Activated naive CD4-positive, alpha-beta T cell (primary cell): Measurements from ENCODE around the gene EPAS1.

Experiments used
- DNase-seq, 4 experiments: peaks; one replicate each; lab custom pipeline; 2025; lab: John Stamatoyannopoulos, UW

EPAS1 gene

DNA sequence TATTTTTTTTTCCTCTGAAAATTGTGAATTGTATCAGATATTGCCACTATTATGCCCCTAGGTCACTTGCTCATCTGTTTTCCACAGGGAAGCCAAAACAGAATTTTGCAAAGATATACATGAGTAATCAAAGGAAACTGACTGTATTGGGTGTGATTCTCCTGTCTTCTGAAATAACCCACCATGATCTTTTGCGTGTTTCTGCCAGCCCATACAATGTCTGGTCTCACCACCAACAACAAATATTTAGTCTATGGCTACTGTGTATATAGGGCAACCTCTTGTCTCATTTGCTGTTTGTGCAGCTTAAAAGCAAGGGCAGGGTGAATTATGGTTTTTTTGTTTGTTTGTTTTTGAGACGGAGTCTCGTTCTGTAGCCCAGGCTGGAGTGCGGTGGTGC, 26.5 kb downstream of the EPAS1 start:
- no peak for DNase-seq

DNA sequence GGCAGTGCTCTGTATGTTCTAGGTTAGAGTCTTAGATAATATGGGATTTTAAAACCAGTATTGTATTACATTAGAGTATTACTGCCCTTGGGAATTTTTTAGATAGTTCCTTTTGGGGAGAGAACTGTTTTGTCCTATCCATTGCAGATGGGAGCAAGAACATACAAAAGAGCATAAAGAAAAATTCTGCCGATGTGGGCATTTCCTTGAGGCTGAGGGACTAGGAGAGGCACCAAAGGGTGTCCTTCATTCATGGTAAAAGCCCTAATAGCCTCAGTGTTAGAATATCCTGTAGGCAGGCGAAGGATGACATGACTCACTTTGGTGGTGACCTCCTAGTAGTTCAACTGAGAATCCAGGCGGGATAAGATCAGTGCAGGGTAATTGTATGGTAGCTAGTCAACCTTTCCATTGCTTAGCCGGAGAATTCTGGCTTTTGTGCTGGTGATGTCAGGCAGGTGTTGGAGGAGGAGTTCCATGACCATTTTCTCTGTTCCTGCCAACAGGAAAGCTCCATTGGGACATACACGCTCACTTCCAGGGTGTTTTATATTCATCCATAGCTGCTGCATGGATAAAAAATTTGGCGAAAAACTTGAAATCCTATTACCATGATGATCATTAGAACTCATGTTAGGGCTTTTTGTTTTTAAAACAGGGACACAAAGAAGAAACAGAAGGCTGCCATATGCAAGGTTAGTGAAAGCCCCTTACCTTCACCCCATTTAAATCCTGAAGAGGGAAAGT, 28.1 kb downstream of the EPAS1 start:
- no peak for DNase-seq

DNA sequence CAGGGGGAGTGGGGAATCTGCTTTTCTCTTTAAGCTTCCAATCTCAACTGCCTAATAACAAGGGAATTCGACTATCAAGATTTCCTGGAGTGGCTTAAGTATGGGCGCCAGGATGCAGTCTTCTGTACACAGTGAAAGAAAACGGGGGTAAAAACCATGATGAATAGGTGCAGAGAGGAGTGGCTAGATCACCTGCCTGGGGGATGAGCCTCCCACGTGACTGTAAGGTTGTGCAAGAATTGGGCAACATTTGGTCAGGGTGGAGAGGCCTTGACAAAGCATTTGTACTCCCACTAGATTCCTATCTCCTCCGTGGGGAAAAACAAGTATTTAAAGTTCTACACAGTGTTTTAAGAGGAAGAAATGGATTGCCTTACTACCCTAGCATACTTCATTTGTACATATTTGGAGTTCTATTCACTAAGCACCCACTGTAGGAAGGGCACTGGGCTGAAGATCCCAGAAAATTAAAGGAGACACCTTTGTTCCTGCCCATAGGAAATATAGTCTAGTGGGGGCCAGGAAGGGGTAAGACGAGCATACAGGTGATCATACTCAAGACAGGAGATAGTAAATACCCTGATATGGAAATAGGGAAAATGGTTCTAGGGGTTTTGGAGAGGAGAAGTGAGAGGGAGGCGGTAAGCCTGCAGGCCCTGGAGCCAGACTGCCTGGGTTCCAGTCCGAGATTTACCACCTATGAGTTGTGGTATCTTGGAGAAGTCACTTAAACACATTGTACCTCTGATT, 29.2 kb downstream of the EPAS1 start:
- no peak for DNase-seq

DNA sequence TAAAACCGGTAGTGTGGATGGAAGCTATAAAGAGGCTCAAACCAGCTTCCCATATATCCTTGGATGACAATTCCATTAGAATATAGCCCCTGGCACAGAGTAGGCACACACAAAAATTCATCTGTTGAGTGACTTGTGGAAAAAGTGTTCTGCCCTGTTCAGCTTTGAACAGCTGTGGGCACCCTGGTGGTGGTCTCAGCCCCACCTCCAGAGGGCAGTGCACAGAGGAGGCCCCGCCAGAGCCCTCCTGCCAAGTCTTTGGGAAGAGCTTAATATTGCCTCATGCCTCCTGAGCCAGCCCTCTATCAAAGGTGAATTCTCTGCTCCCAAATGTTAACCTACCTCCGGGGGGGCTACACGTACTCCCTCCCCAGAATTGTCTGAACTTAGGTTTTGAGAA, 30.4 kb downstream of the EPAS1 start:
- no peak for DNase-seq

DNA sequence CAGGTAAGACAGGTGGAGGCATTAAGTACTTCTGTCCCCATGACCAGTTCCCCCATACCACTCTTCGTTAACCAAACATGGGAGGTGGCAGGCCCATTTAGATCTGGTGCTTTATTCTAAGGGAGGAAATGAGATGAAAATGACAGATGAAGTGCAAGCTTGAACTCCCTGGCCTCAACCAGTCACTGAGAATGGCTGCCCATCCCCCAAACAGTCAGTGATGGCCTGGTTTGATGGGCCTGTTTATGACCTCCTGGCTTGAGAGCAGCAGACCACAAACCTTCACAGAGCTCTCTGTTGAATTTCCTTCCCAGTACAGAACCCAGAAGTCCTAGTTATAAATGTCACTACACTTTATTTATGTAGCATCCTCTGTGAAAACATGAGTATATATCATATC, 31.1 kb downstream of the EPAS1 start:
- no peak for DNase-seq

DNA sequence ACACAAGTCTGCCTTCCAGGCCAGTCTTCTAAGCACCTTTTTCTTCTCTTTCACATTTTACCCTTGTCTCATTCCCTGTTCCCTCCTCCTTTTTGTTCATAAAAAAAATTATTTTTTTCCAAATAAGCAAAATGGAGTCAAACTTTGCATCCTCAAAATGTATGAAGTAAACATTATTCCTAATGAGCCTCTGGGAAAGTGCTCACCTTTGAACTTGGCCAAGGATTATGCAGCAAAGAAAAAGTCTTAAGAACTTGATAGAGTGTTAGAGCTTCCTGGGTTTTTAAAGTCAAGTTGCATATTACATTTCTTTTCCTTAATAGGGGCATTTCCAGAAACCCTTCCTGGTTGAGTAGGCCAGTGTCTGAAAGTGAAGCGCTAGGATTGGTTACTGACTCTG, 31.6 kb downstream of the EPAS1 start:
- DNase-seq = no peak

DNA sequence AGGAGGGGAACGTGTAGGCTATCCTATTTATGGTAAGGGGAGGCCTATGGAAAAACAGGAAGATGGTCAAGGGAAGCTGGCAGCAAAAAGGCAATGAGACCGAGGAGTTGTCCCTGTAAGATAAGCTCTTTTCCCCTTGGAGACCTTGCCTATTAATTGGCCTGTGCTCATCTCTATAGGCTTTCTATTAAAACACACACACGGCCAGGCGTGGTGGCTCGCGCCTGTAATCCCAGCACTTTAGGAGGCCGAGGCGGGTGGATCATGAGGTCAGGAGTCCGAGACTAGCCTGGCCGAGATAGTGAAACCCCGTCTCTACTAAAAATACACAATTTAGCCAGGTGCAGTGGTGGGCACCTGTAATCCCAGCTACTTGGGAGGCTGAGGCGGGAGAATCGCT, 32.1 kb downstream of the EPAS1 start:
- no peak for DNase-seq

DNA sequence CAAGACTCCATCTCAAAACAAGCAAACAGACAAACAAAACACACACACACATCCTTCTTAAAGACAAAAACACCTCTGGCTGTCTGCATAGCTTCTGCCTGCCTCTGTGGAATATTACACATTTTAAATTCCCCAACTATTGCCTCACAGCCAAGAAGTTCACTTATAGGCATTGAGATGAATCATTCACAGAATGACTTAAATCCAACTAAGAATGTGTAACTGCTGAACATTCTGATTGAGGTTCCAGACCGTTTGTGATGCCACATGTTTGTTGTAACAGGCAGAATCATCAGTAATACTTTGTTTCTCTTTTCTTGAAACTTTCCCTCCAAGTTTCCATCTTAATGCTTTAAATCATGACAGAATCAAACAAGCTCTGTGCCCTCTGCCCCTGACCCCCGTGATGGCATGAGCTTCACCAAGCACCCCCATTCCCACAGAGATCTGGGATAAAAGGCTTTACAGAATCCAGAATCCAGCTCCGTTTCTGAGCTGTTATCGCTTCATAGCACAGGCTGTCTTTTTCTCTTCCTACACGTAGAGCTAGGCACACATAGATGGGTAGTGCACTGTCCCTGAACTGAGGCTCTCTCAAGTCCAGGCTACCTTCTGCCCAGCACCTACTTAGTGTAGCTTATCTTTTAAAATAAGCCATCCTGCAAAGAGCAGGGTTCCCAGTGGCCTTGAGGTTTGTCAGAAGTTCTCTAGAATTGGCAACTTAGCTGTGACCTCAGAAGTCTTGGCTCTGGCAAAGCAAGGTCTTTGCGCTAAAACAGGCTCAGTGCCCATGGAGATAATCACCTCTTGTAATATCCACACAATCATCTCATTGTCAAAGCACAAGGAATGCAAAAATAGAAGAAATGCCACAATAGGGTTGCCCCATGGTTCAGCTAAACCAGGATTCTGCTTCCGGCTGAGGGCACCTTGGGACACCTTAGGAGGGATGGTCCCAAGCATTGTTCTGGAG, 32.9 kb downstream of the EPAS1 start:
- no peak for DNase-seq

DNA sequence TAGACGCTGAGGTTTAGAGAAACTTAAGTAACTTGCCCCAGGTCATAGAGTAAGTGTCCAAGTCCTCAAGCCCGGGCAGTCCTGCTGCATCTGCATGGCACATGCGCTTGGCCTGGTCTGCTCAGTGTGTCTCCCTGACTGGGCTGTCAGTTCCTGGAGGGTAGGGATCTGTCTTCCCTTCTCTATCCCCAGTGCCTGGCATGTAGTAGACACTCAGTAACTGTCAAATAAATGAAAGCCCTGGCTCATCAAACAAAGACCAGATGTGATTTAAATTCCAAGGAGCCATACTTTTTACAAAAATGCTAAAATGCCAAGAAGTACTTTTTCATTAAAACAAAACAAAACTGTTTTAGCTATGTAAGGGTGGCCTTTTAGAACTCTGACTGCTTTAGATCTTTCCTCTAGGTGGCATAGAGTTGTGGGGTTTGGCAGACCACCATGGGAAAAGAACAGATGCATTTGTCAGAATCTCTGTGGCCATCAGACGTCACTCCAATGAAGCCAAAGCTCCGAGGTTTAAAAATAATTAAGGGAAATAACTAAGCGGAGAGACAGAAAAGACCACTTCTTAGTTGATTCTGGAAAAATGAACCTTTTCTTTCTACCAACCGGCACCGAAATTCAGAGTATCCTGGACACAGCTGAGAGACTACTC, 34.0 kb downstream of the EPAS1 start:
- DNase-seq = no peak

DNA sequence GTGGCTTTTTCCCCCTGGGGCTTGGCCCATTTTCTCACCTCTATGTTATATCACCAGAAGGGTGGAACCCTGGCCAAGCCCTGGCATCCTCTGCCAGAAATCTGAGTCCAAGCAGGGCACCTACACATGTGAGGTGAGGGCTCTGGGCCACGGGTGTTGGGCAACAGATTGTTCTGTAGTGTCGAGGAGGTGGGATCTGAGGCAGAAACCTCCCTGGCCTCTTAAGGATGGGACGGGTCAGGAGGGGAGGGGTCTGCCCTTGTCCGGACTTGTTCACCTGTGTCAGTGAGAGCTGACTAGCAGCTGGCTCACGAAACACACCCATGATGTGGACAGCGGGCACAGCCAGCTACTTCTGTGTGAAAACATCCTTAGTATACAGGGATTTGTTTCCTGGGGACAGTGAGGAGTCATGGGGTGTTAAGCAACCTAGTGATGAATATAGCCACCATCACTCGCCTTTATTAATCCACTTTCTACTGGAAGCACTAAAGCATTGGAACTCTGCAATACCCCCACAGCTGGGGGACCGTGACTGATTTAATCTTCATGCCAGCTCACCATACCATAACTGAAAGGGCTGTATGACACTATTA, 35.6 kb downstream of the EPAS1 start:
- DNase-seq = no peak

DNA sequence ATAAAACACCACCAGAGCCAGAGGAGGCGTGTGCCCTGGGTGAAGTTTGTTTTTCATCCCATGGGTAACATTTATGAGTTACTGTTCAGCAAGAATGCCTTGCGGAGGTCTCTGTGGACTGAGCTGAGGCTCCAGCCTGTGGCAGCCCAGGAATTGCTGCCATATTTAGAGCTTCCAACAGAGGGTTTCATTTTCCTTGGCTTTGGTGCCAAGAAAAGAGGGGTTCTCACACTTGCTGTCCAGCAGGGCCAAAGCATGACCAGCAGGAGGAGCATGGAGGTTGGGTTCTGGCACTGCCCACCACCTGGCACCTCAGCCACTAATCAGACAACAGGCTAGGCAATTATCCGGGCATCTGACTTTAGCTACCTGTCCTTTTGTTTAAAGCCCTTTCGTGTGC, 36.7 kb downstream of the EPAS1 start:
- no peak for DNase-seq

DNA sequence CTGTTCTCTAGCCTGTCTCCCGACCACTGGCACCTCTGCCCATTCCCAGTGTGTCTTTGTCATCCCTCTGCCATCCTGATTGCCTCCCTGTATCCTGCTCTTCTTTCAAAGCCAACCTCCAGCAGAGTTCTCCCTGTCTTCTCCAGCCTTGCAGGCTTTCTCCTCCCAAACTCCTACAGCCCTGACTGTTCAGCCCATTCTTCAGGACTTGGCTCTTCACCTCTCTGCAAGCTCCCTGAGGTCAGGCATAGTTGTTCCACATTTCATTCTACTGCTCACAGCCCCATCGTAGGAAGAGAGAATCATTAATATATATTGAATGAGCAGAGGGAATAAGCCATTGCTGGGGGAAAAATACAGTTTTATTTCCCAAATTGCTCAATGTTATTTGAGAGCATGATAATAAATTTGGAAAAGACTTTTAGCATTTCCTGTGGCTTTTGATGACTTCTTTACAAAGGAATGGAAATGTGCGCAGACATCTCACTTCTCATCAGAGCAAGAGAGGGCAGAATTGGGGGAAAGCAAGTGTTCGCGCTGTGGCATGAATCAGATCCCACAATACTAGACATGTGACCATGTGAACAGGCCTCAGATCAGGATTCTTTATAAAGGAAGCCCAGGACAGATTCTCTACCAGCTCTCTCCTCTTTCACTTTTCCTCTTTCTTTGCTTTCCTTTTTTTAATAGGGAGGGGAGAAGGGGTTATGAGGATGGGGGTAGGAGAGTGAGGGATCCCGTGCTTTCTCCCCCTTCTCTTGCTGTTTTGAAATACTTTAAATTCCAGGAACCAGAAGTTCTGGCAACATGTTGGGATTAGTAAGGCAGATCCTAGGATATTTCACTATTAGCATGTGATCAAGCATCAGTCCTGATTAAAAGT, 37.4 kb downstream of the EPAS1 start:
- no peak for DNase-seq

DNA sequence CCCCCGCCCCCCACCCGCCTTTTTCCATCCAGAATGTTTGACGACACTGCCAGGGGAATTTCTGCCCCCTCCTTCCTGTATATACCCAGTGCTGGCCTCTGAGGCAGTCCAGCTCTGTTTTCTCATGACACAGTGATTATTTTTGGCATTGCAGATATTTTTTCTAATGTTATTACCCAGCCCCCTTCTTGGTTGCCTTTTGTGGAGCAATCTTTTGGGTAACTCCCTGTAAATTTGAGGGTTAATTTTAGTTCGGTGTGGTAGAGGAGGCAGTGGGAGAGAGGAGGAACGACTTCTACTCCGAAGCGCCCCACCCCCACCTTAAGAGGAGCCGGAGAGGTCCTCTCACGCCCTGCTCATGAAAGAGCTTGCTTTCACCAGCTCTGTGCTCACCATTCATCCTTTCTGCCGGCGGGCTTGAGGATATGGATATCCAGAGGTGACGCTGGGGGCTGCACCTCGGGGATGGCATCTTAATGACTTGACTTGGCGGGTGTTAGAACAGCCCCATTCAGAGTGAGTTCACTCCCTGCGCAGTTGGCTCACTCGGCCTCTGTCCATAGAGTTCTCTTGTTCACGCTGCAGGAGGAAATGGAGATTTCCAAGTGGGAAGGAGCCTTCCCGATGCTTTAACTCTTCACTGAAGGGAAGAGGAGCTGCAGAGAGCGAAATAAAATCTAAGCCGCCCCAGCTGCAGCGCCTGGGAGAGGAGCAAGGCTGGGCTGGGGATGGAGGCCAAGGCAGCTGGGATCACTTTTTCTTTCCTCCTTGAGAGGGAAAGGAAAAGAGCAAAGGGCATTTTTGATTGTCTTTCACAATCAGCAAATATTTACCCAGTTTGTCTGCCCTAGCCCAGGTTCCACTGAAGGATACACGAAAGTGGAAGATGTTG, 38.4 kb downstream of the EPAS1 start:
- DNase-seq = no peak

DNA sequence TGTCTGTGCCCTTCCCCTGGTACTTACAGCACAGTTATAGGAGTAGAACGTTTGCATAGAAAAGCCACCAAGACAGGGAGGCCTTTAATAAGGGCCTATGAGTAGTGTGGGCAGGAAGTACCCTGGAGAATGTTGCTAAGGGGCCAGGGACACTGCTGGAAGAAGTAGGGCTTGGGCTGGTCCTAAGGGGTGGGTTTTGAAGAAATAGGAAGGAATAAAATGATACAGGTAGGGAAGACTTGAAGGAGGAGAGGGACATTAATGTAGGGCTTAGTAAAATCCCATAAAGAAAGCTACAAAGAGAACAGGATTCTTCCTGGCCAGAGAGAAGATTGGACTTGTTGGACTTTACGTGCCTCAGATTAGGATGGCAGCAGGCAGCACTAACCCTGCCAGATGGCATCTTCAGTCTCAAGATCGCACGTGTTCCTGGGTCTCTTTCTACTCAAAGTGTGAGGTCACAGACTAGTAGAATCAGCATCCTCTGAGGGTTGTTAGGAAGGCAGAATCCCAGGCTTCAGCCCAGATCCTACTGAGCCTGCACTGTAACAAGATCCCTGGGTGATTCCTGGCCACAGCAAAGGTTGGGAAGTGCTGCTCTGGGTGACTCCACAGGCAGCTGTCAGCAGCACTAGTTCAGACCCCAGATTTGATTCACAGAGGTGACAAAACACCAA, 39.2 kb downstream of the EPAS1 start:
- no peak for DNase-seq

DNA sequence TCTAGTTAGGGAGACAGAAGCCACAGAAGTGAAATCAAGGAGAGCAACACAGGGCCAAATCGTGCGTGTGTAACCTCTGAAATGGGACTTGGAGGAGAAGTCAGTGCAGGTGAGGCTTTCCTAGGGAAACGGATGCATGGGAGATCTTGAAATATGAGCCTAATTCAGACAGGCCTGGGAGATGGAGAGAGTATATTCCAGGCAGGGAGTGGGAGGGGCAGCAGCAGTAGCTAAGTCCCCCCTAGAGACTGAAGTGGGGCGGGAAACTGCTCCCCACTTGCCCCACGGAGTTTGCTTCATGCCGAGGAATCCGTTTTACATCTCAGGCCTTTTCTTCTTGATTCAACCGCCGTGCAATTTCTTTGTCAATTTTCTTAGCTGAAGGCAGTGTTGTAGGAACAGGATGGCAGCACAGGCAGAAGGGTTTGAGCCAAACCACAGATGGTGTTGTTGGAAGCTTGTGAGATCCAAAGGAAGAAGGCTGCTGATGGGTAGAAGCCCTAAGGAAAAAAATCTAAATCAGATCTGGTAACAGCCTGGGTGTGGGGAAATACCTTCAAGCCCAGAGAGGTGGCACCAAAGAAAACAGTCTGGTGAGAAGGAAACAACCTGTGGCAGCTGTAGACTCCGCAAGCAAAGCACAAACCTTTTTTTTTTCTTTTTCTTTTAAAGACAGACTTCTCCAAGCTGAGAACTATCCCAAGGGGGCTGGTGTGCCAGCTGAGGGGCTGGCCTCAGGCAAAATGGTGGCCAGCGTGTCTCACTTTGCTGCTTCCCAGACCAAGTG, 40.2 kb downstream of the EPAS1 start:
- no peak for DNase-seq

DNA sequence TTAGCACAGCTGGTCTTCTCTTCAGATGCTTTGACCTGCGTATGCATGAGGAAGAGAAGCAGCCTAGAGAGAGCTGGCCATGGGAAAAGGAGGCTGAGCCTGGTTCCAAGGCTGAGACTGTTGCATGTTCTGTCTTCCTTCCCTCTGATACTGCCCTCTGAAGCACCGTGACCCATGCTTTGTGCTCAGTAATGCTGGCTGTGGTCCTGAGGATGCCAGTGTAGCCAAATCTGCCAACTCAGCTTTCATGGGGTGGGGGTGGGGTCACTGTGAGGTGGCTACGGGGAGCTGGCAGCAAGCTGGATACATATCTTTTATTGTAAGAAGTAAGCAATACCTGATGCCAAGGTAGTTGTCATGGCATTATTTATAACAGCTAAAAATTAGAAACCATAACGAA, 41.5 kb downstream of the EPAS1 start:
- DNase-seq = no peak

DNA sequence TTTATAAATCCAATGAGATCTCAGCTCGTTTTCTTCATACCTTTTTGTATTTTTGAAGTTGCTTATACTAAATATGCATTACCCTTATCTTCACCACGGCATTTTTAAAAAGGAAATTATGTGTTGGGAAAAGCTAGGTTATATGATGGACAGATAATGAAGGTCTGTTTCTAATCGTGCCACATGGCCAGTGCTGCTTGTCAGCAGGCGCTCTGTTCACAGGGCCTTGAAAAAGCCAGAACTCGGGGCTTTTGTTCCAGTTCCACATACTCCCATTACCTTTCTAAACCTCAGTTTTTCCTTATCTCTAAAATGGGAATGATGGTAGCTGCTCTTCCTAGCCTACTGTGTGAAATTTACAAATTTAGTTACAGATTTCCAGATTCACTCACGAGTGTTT, 42.0 kb downstream of the EPAS1 start:
- no peak for DNase-seq
